GM19239 (cell line): Measurements from ENCODE around the gene ADSS1.
"Not testable (repeated sequence)": the region's sequence is repeated elsewhere in the genome, so short reads cannot be mapped to it uniquely, and the experiment has no call there.

Source experiments
- DNase-seq: peaks from one replicate; pipeline ENCODE4 v3.0.0; 2011; ENCODE audit warnings: low spot score; ENCODE audit not compliant: insufficient read length
- FAIRE-seq: peaks from 2 replicates; lab custom pipeline; 2011; peaks lifted over from hg19 to GRCh38; lab: Jason Lieb, UNC

ADSS1 gene

DNA sequence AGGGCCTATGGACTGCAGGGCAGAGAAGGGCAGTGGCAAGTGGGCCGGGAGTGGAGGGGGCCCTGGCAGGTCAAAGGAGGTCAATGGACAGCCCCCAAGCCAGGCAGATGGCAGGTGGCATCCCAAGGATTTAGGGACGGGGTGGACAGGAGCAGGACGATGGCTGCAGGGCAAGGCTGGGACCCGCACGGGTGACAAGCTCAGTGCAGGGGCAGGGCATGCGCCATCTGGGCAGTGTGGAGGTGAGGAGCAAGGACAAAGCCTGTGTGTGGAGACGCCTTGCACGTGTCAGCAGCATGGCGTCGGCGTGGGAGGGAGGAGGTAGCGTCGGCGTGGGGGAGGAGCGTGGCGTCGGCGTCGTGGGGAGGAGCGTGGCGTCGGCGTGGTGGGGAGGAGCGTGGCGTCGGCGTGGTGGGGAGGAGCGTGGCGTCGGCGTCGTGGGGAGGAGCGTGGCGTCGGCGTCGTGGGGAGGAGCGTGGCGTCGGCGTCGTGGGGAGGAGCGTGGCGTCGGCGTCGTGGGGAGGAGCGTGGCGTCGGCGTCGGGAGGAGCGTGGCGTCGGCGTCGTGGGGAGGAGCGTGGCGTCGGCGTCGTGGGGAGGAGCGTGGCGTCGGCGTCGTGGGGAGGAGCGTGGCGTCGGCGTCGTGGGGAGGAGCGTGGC, 5.3 kb downstream of the ADSS1 start:
- not testable (repeated sequence) for FAIRE-seq, DNase-seq

DNA sequence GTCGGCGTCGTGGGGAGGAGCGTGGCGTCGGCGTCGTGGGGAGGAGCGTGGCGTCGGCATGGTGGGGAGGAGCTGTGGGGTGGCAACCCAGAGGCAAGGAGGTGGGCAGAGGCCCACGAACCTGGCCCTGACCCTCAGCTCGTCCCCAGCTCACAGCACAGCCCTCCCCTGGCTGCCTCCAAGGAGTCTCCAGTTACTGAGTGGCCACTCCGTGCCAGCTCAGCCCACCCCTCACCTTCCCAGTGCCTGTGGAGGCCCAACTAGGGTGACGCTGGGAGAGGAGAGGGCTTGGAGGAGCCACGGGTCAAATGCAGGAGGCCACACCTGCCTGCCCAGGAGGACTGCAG, 5.8 kb downstream of the ADSS1 start:
- FAIRE-seq (no peak), DNase-seq (no peak)

DNA sequence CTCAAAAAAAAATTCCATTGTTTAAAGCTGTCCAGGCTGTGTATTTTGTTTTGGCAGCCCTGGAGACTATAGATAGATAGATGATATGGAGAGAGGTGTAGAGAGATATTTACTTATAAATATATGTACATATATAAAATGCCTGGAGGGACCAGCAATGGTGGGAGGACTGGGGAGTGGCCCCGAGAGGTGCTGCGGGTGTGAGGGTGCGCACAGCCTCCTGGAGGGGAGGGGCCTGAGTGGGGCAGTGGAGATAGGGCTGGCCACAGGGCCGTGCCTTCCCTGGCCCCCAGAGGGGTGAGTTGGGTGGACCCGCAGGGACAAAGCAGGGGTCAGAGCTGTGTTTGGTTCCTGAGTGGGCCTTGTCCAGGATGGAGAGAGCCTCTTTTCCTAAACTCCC, 6.5 kb downstream of the ADSS1 start:
- no peak for DNase-seq
- no peak for FAIRE-seq

DNA sequence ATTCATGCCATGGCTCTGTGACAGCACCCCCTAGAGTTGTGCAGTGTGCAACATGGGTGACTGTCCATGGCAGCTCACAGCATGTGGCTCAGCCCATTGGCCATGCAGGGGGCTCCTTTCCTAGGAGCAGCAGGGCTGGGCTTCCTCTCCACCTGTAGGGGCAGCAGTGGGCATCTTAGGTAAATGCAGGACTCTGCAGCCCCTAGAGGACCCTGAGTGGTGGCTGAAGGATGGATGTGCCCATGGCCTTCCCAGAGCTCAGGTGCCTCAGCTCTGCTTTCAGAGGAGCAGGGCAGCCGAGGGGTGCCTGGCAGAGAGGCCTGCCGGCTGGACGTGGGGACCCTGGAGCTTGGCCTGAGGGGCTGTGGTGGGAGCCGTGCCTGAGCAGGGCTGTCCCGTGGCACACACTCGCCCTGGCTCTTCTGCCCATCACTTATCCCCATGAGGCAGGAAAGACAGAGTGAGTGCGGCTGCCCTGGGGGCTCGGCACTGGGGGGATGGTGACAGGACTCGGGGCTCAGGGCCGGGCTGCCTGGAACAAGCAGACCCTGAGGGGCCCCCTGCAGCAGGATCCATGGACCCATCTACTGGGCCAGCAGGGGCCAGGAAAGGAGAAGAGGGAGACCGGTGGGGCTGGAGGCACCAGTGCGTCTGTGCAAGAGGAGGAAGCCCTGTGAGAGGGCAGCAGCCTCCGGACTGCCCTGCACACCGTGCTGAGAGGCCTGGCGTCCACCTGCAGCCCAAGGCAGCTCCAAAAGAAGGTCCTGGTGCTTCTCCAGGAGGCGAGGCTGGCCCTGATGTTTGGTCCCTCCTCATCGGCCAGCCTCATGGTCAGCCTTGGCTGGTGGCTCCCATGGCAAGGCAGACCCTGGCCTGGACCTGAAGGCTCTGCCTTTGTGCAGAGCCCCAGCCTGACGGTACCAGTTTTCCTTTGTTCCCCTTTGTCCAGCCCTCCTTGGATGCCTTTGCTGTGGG, 7.6 kb downstream of the ADSS1 start:
- DNase-seq: no peak

DNA sequence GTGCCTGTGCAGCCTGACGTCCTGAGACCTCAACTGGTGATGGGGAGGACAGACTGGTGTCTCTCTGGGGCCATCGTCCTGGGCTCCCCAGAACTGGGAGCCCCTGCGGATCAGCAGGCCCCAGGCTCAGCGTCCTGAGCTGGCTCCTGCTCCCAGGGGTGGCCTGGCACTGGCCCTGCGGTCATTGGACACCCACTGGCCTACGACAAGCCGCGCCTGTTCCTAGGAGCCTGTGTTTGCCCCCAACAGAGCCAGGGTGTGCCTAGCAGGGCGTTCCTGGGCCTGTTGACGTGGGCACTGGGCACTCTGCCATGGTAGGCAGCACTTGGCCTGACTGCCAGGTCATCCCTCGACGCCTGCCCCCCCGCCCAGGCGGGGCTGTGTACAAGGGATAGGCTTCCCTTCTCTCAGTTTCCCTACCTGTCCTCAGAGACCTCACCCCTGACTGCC, 8.4 kb downstream of the ADSS1 start:
- DNase-seq (no peak), FAIRE-seq (no peak)

More for the DNA sequence above, 7.6 kb downstream of the ADSS1 start:
- FAIRE-seq: no peak

DNA sequence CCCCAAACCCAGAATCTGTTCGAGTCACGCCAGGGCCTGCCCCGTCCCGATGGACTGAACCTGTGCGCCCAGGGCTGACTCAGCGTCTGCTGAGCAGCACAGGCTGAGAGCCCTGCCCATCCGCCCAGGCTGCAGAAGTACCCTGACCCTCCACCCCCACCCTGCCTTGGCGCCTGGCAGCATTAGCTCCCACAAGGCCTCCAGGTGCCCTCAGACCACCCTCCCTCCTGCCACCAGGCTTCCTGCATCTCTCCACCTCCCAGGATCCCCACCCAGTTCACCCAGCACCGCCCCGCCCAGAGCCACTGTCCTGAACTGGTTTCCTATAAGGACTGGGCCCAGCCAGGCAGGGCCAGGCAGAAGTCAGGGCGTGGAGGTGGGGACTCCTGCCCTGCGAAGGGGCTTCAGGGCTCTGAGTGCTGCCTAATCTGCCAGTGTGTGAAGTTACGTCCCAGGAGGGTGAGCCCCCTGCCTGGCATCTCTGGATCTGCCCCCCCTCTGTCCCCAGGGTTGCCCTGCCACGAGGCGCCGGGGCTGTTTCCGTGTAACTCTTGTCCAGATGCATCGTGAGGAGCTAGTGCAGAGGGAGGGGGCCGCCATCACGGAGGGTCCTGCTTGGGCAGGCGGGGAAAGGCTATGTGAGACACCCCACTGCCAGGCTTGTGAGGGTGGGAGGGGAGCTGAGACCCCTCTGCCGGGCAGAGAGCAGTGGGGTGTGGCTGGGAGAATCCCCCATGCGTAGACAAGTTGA, 9.1 kb downstream of the ADSS1 start:
- FAIRE-seq (no peak), DNase-seq (no peak)

DNA sequence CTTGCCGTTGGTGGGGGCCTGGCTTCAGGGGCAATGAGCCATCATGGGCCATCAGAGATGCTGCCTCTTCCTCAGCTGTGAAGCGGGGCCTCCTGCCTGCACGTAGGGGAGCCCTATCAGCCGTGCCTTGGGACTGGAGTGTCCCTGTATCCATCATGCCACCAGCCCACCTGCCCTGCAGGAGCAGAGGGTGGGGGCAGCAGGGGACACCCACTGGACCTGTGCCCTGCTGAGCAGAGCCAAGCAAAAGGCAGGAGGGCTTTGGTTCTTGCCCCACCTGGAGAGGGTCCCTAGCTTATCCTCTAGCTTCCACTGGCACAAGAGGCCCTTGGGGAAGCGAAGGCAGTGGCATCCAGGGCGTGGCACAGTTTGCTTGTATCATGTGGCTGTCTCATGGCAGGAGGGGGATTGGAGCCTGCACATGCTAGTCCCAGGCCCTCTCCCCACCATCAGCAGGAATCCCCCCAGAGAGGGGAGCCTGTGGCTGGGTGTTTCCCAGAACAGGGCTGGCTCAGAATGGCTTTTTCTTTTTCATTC, 10.1 kb downstream of the ADSS1 start:
- DNase-seq (no peak), FAIRE-seq (no peak)

DNA sequence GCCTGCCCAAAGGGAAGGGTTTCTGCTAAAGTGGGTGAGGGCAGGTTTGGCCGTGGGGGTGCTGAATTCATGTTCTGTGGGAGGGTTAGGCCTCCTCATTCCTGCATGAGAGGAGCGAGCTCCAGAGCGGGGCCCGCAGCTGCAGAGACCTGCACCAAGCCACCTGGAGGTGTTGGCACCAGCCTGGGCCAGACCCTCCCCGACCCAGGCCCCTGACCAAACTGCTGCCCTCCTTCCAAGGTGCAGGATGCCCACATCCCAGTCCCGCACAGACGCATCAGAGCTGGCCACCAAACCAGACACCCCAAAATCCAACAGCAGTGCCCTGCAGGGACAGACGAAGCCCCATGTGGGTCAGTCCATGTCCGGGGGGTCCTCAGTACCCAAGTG, 10.6 kb downstream of the ADSS1 start:
- FAIRE-seq (no peak), DNase-seq (no peak)

DNA sequence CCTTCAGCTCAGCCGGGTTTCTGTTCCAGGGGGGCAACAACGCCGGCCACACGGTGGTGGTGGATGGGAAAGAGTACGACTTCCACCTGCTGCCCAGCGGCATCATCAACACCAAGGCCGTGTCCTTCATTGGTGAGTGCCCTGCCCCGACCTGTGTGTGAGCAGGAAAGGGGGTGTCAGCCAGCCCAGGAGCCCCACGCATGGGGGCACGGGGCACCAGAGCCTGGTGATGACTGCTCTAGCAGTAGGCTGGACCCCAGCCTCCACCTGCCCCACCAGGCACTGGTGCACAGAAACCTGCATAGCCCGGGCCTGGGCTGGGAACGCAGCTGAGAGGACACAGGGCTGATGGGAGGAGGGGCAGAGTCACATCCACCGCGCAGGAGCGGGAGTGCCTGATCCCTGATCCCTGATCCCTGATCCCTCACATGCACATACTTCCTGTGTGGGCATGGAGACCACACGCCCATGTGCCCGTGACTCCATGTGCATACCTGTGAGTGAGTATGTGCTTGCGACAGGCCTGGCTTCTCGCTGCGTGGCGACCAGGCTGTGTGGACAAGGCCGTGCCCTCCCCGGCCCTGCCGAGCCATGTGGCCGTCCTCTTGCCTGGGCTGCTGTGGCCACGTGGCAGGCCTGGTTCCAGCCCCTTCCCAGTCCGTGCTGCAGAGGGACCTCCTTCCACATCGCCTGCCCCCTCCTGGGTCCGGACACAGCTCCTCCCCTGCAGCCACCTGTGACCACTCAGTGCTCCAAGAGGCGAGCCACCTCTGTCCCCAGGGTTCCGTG, 11.2 kb downstream of the ADSS1 start:
- DNase-seq (no peak), FAIRE-seq (no peak)

DNA sequence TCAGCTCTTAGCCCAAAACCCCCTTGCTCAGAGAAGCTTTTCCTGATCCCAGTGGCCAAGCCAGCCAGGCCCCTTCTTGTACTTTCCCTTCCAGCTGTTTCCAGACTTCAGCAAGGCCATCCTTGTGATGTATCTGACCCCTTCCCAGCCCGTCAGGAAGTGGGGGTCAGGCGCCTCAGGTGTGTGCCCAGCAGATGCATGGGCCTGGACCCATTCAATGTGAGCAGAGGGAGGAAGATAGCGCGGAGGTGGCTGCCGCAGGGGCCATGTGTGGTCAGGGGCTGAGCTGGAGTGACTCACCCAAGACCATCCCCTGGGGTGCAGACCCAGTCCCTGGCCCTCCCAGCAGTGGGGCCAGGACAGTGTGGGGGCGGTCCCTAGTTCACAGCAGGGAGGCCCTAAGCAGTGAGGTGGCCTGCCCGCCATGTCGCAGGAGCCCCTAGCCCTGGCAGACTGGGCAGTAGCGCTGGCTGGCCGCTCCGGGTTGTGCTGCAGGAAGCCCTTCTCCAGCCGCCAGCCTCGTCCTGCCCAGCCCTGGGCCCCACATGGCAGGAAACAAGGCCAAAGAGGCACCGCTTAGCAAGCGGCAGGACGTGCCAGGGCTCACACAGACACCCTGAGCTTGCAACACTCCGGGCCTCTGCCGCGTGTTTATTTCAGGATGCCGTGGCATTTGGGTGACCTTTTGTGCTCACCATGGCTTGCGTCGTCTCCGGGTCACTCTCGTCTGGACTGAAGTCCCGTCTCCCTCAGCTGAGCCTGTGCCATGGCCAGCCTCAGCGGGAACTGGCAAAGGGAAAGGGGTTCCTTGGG, 12.0 kb downstream of the ADSS1 start:
- DNase-seq (no peak), FAIRE-seq (no peak)

DNA sequence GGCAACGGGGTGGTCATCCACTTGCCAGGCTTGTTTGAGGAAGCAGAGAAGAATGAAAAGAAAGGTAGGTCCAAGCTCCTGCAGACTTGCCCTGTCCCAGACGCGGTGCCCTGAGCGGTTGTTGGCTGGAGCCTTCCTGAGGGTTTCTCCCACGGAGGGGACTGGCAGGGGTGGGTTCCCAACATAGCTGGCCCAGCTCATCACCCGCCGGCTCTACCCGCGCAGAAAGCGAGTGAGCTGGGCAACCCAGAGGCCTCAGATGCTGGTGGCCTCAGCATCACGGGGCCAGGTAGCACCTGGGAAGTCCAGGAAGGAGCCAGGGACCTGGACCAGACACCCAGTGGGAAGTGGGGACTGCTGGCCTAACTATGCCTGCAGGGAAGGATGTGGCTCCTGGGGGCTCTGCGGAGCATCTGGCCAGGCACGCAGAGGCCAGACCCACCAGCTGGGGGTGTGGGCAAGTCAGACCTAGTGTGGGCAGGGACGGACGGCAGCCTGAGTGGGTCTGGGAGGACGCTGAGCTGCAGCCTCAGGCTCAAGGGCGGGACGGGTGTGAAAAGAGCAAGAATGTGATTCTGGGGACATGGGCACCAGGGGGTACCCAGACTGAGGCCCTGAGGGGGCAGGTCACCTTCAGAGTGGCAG, 14.5 kb downstream of the ADSS1 start:
- DNase-seq (no peak), FAIRE-seq (no peak)

DNA sequence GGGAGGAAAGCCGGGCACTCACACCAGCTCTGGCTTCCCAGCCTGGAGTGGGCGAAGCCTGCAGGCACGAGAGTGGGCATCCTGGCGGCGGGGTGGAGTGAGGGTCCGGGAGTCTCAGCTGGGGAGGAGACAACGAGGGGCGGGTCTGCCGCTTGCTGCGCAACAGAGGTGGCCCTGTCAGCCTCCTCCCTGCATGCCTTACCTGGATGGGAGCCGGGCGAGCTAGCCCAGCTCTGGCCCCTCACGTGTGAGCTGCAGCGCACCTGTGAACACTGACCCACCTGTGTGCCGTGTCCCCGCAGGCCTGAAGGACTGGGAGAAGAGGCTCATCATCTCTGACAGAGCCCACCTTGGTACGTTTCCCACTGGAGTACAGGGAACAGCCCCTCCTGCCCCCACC, 15.0 kb downstream of the ADSS1 start:
- FAIRE-seq (no peak), DNase-seq (no peak)

DNA sequence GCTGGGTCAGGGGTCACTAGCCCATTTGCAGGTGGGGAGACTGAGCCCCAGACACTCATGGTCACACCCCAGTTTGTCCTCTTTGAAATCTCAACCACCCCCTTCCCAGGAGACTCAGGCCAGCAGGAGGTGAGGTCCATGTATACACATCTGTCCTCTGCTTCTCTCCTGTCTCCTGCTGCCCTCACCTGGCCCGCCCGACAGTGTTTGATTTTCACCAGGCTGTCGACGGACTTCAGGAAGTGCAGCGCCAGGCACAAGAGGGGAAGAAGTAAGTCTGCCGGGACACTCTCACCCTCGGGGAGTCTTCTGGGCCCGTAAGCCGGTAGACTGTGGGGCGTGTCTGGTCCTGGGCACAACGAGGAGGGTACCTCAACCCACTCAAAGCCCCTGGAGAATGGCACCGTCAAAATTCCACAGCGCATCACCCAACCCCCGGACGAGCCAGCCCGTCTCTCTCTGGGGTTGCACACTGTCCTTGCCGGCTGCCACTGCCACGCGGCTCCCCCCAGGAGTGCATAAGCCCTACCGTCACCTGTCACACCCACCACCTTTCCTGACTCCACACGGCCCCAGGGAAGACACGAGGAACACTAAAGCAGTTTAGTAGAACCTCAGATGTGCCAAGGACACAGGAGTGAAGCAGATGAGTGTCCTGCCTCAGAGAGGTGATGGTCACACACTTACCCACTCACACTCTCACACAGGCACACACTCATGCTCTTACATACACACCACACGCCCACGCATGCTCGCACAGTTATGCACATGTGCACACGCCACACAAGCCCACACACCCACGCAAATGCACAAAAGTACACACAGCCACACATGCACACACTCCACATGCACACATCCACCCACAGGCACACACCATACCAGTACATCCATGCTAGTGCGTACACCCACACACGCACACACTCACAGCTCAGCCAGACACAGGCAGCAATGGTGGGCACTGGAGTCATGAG, 15.8 kb downstream of the ADSS1 start:
- FAIRE-seq (no peak), DNase-seq (no peak)

DNA sequence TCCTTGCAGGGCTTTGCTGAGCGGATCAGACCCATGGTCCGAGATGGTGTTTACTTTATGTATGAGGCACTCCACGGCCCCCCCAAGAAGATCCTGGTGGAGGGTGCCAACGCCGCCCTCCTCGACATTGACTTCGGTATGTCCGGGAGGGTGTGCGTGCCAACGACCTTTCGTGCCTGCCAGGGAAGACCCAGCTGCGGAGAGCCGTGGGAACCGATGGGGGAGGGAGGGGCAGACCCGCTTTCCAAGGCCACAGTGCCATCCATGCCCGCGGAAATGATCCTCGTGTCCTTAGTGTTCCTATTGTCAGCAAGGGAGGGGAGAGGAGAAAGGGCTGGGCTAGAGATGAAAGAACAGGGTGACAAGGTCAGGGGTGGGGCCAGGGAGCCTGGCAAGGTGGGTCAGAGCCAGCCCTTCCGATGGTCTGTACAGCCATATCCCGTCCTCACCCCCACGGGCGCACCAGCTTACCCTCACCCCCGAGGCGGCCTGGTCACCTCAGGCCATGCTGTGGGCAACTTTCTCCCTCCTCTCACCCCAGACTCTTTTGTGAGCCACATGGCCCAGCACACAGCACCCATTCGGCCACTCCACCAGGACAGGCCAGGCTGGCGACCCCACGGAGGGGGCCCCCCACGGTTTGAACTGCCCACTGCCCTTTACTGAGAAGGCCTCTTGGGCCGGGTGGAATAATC, 17.2 kb downstream of the ADSS1 start:
- FAIRE-seq: no peak

DNA sequence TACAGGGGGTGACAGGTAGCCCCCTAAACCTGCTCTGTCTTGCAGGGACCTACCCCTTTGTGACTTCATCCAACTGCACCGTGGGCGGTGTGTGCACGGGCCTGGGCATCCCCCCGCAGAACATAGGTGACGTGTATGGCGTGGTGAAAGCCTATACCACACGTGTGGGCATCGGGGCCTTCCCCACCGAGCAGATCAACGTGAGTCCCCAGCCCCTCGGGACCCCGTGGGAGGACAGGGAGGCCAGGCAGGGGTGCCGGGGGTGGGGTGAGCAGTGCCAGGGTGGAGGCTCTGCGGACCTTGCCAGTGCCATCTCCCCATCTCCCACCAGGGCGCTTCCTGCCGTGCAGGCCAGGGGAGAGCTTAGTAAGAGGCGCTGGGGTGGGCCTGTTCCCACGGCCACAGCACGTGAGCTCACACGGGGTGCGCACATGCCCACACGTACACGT, 17.8 kb downstream of the ADSS1 start:
- DNase-seq (no peak), FAIRE-seq (no peak)

More for the DNA sequence above, 17.2 kb downstream of the ADSS1 start:
- no peak for DNase-seq

DNA sequence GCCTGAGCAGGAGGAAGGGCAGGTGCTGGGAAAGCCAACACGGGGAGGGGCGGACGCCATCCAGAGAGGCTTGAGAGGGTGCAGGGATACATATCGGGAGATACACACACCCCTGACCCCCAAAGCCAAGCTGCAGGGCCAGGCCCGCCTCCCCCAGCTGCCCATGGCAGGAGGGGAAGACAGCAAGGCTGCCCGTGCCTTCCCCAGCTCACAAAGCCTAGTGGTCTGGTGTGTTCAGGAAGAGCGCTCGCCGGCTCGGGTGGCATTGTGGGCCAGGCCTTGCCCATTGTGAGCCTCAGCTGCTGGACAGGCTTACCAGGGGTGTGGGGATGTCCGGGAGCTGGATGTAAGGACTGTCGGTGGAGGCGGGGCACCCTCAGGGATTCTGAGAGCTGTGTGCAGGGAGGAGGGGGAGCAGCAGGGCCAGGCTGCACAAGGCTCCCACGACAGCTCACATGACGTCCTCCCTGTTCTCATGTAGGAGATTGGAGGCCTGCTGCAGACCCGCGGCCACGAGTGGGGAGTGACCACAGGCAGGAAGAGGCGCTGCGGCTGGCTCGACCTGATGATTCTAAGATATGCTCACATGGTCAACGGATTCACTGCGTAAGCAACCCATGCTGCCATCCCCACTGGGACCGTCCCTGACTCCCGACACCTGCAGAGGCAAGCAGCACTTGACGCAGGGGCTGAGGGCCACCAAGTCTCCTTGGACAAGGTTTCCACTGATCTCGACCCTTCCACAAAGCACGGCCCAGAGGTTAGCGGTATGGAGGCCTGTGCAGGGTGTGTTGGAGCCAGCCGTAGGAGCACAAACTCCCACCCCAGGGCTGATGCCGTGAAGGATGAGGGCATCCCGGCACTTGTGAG, 18.8 kb downstream of the ADSS1 start:
- FAIRE-seq (no peak), DNase-seq (no peak)
